Measurements from ENCODE around the gene PIN1. TPM values are rescaled to one million over a fixed set of nuclear protein-coding genes. Genes with fewer than 3 reads are reported as not detected.
"Not testable (repeated sequence)": the region's sequence is repeated elsewhere in the genome, so short reads cannot be mapped to it uniquely, and the experiment has no call there.

The PIN1 gene
- total and polyA plus RNA-seq, 11 donors, result 82.8 to 159 (median 93.1) TPM

GRCh38 chr19:9786819-9787218 lies 48.3 kb upstream of the PIN1 start:
- H3K36me3 ChIP-seq, result no peaks in the 10 kb centered on the region
- DNase-seq (no peak), ATAC-seq (no peak)
- peak overlapping the region in 3 of 12 donors; percentile 68 to 85 (median 84) for H3K4me3 ChIP-seq
- intact Hi-C loops (cut with DNase I), result loop anchor here in 2 of 10 donors (5.0 to 10.0 kb wide), 3 partner anchors 112 to 475 kb away; partner anchors contain the start of genes ZNF562 (in 2 of the 2) and ZNF426 (in 1 of the 2)
- WGBS, 4 donors, result 92 to 95% (median 93%) methylated on average over 8 of the region's 8 CpGs
- peak overlapping the region in 7 of 12 donors; percentile 87 to 100 (median 97) for H3K27ac ChIP-seq
- H3K9me3 ChIP-seq, result no peaks in the 10 kb centered on the region
- no peaks in the 10 kb centered on the region for H3K27me3 ChIP-seq
- TF ChIP-seq POLR2A (IDR thresholded peaks at IDR 0.05), result no peak
- no peak for TF ChIP-seq CTCF (IDR thresholded peaks at IDR 0.05)
- H3K4me1 ChIP-seq, result peaks cover 0 to 34% (median 14%) of the 10 kb centered on the region in 12 donors

DNA sequence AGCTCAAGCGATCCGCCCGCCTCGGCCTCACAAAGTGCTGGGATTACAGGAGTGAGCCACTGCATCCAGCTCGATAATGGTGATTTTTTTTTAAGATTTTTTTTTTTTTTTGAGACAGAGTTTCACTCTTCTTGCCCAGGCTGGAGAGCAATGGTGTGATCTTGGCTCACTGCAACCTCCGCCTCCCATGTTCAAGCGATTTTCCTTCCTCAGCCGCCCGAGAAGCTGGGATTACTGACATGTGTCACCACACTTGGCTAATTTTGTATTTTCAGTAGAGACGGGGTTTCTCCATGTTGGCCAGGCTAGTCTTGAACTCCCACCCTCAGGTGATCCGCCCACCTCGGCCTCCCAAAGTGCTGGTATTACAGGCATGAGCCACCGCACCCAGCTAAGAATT lies 46.5 kb upstream of the PIN1 start:
- H3K4me1 ChIP-seq, result peaks cover 0 to 34% (median 14%) of the 10 kb centered on the region in 12 donors
- not testable (repeated sequence) for H3K27me3 ChIP-seq, DNase-seq, H3K36me3 ChIP-seq, H3K27ac ChIP-seq, H3K4me3 ChIP-seq, ATAC-seq, H3K9me3 ChIP-seq
- intact Hi-C loops (cut with DNase I), result loop anchor here in 2 of 10 donors (5.0 to 10.0 kb wide), 3 partner anchors 114 to 476 kb away; partner anchors contain the start of genes ZNF562 (in 2 of the 2) and ZNF426 (in 1 of the 2)
- WGBS, 4 donors, result 93 to 96% (median 95%) methylated on average over 13 of the region's 13 CpGs

GRCh38 chr19:9789066-9789465 lies 46.1 kb upstream of the PIN1 start:
- H3K27ac ChIP-seq, result peak overlapping the region in 1 of 12 donors; percentile 86
- peak in 1 of 5 donors; percentile 19 for DNase-seq
- no peak for ATAC-seq
- no peaks in the 10 kb centered on the region for H3K27me3 ChIP-seq
- H3K36me3 ChIP-seq, result no peaks in the 10 kb centered on the region
- intact Hi-C loops (cut with DNase I), result loop anchor here in 2 of 10 donors (5.0 to 10.0 kb wide), 3 partner anchors 114 to 477 kb away; partner anchors contain the start of genes ZNF562 (in 2 of the 2) and ZNF426 (in 1 of the 2)
- H3K4me3 ChIP-seq, result no peak overlapping the region
- TF ChIP-seq POLR2A (IDR thresholded peaks at IDR 0.05) (no peak), CTCF (IDR thresholded peaks at IDR 0.05) (no peak)
- 61 to 66% (median 64%) methylated on average over 11 of the region's 11 CpGs for WGBS, 4 donors
- H3K9me3 ChIP-seq, result no peaks in the 10 kb centered on the region
- peaks cover 0 to 33% (median 14%) of the 10 kb centered on the region in 12 donors for H3K4me1 ChIP-seq

DNA sequence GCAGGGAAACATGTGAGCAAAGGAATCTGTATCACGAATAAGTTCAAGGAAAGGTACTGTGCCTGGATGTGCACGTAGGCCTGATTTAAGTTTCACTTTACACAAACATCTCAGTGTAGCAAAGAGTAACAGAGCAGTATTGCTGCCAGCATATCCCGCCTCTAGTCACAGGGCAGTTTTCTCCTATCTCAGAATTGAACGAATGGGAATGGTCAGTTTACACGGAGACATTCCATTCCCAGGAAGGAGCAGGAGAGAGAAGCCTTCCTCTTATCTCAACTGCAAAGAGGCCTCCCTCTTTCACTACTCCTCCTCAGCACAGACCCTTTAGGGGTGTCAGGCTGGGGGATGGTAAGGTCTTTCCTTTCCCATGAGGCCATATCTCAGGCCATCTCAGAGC lies 45.5 kb upstream of the PIN1 start:
- peak in 1 of 5 donors; percentile 16 for DNase-seq
- Histone ChIP-seq H3K4me1 (peaks cover 0 to 27% (median 13%) of the 10 kb centered on the region in 12 donors), H3K27ac (peak overlapping the region in 1 of 12 donors; percentile 86)
- not testable (repeated sequence) for H3K27me3 ChIP-seq, H3K4me3 ChIP-seq, H3K36me3 ChIP-seq, ATAC-seq, H3K9me3 ChIP-seq
- intact Hi-C loops (cut with DNase I), result loop anchor here in 2 of 10 donors (5.0 to 10.0 kb wide), 3 partner anchors 115 to 477 kb away; partner anchors contain the start of genes ZNF562 (in 2 of the 2) and ZNF426 (in 1 of the 2)
- WGBS, 4 donors, result 28 to 38% (median 31%) methylated on average over 5 of the region's 5 CpGs

GRCh38 chr19:9791073-9791367 lies 44.1 kb upstream of the PIN1 start:
- not testable (repeated sequence) for ATAC-seq, H3K36me3 ChIP-seq, H3K9me3 ChIP-seq, H3K27me3 ChIP-seq
- peaks cover 0 to 21% (median 12%) of the 10 kb centered on the region in 12 donors for H3K4me1 ChIP-seq
- 66 to 87% (median 79%) methylated on average over 6 of the region's 6 CpGs for WGBS, 4 donors
- intact Hi-C loops (cut with DNase I), result loop anchor here in 8 of 10 donors (2.0 to 10.0 kb wide), 10 partner anchors 114 to 656 kb away; partner anchors contain the start of genes ZNF266 (in 2 of the 8), ZNF121 (in 1 of the 8), ZNF317 (in 1 of the 8) and ZNF562 (in 1 of the 8)
- H3K4me3 ChIP-seq, result peak overlapping the region in 8 of 12 donors; percentile 57 to 95 (median 72)
- peak overlapping the region in 9 of 12 donors; percentile 52 to 92 (median 74) for H3K27ac ChIP-seq
- DNase-seq, result peak in 1 of 5 donors; percentile 29
